GM21619 (cell line): ENCODE measurements around the gene SNRPB.

Experiments used
- ATAC-seq: cut with Tn5 transposase; IDR thresholded peaks from one replicate; pipeline ENCODE4 v1.9.1; 2021; ENCODE audit not compliant: unreplicated experiment

The SNRPB gene

GRCh38 chr20:2430538-2430937 is 40.1 kb downstream of the SNRPB start:
- ATAC-seq, result no peak

DNA sequence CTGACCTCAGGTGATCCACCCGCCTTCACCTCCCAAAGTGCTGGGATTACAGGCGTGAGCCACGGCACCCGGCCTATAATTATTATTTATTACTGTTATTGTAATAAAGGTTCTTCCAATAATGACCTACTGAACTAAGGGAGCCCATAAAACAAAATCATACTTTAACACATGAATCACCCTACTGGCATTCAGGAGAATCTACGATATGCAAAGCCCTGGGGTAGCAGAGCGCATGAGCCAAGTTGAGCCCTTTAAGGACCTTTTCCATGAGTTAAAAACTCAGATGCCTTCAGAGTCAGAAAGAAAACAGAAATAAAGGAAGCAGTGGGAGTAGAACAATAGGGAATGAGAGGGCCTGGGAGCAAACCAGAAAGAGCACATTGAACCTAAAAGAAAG is 41.5 kb downstream of the SNRPB start:
- no peak for ATAC-seq

GRCh38 chr20:2421247-2421646 is 49.3 kb downstream of the SNRPB start:
- ATAC-seq, result no peak

DNA sequence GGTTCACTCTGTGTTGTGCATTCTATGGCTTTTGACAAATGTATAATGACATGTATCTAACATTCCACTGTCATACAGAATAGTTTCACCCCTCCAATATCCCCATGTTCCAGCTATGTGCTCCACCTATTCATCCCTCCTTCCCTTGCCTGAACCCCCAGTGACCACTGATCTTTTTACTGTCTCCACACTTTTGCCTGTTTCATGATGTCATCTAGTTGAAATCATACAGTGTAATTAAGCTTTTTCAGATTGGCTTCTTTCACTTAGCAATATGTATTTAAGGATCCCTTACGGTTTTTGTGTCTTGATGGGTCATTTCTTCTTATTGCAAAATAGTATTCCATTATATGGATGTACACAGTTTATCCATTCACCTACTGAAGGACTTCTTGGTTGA is 50.1 kb downstream of the SNRPB start:
- no peak for ATAC-seq

GRCh38 chr20:2418388-2418787 is 52.2 kb downstream of the SNRPB start:
- ATAC-seq, result no peak

DNA sequence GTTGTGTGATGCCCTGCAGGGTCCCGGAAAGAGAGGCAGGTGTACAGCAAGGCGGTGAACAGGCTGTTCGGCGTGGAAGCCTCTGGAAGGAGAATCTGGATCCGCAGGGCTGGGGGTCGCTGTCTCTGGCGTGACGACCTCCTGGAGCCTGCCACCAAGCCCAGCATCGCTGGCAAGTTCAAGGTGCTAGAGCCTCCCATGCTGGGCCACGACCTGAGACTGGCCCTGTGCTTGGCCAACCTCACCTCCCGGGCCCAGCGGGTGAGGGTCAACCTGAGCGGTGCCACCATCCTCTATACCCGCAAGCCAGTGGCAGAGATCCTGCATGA is 53.4 kb downstream of the SNRPB start:
- no peak for ATAC-seq

- ATAC-seq, result no peak
Measured at GRCh38 chr20:2416541-2417212, 53.9 kb downstream of the SNRPB start.
